Right lobe of liver (tissue), 4 donors: ENCODE results near the gene COL4A4.

Experiments used
- CTCF ChIP-seq, 4 donors: fragments of 200-600 bp in 3 of 4; fragments of 450-650 bp in 1 of 4; IDR thresholded peaks; one replicate each; pipeline versions ENCODE4 v1.5.1 to v1.8.0; 2016 to 2022; ENCODE audit warnings: antibody characterized with exemption in 4 of 4, mild to moderate bottlenecking in 2 of 4
- POLR2A ChIP-seq: fragments of 450-650 bp; IDR thresholded peaks from one replicate; pipeline ENCODE4 v1.6.1; 2017; ENCODE audit warnings: antibody characterized with exemption, mild to moderate bottlenecking
- donor health status: DM: no; HTN: no; CAD: no.
- donor health status: DM: no; HTN: no; CAD: no.
- donor health status: DM: no; HTN: yes; CAD: no.

- TF ChIP-seq CTCF (IDR thresholded peaks at IDR 0.05): no peak
- no peak for TF ChIP-seq POLR2A
Measured at GRCh38 chr2:227194219-227194618, 30.2 kb upstream of the COL4A4 start.
